Fibroblast of pulmonary artery (primary cell): Measurements from ENCODE around the gene RGS3.

Source experiments
- DNase-seq: peaks from one replicate; pipeline ENCODE4 v3.0.0-alpha.2; 2010; ENCODE audit warnings: low read depth
- H3K4me3 ChIP-seq: replicated peaks from 2 replicates; pipeline ENCODE4 v1.5.1; 2011; ENCODE audit warnings: low read depth, mild to moderate bottlenecking, control low read depth, low read length, moderate library complexity
- TF ChIP-seq, protein P1 (sequence below): IDR thresholded peaks from 2 replicates; pipeline ENCODE4 v1.5.1; 2011; ENCODE audit warnings: mild to moderate bottlenecking, control low read depth, low read length, inconsistent platforms; ENCODE audit errors: missing control alignments

Gene RGS3

DNA sequence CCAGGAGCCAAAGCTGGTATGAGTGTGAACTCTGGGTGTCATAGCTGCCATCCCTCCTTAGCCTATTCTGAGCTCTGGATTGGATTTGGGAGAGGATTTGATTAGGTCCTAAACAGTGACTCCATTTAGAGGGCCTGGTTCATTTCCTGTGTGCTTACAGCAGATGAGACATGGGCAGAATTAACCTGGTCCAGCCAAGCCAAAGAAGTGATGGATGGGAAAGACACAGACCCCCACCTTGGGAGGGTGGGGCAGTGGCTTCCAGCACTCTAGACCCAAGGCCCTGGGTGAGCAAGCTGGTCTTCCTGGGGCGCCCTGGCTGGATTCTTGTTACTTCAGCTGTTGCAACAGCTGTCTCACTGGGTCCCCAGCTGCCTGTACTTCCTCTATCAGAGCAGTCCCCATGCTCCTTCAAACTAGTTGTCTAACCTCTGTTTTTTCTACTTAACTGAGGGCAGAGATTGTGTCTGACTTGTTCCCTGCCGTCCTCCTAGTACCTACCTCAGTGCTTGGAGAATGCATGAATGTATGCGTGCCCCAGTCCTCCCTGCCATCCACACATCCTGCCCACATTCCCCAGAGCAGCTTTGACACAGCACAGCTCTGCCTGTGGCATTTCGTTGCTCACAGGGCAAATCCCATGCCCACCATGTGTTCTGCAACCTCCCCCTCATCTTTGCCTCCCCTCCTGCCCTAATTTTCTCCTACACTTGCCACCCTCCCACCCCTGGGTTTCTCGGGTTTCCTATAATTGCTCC is 115.9 kb downstream of the RGS3 start:
- TF ChIP-seq, protein P1, sequence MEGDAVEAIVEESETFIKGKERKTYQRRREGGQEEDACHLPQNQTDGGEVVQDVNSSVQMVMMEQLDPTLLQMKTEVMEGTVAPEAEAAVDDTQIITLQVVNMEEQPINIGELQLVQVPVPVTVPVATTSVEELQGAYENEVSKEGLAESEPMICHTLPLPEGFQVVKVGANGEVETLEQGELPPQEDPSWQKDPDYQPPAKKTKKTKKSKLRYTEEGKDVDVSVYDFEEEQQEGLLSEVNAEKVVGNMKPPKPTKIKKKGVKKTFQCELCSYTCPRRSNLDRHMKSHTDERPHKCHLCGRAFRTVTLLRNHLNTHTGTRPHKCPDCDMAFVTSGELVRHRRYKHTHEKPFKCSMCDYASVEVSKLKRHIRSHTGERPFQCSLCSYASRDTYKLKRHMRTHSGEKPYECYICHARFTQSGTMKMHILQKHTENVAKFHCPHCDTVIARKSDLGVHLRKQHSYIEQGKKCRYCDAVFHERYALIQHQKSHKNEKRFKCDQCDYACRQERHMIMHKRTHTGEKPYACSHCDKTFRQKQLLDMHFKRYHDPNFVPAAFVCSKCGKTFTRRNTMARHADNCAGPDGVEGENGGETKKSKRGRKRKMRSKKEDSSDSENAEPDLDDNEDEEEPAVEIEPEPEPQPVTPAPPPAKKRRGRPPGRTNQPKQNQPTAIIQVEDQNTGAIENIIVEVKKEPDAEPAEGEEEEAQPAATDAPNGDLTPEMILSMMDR, result no peak
- no peak for DNase-seq
- H3K4me3 ChIP-seq, result no peak overlapping the region

DNA sequence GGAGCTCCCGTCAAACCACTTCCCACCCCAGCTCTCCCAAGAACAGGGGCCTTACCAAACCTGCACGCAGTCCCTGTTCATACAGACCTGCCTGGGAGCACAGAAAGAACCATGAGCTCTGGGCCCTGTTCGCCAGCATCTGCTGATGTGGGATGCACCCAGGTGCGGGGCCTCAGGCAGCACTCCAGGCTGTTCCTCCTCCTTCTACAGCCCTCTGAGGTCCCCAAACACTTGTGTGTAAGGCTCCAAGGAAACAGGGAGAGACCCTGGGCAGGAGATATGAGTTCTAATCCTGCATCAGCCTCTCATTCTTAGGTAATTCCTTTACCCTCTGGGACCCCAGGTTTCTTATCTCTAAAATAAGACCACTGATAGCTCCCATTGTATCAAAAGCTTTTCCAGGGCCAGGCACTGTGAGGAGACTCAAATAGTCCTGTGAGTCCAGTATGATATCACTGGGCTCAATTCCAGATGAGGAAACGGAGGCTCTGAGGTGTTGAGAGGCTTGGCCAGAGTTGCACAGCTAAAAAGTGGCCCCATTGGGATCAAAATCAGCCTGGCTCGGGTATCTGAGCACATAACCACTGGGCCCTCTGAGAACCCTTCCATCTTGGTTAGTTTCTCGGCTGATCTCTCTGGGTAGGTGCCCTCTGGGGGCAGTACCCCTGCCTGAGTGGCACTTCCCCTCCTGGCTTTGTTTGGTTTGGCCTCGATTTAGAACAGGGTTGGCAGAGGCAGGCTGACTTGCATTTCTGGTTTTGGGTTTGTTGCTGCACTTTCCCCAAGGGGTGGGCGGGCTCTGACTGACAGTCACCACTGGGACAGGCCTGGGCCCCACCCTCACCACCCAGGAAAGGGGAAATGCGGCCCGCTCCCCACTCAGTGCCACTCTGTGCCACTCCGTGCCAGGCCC is 116.8 kb downstream of the RGS3 start:
- peak; percentile 58 for DNase-seq
- no peak overlapping the region for H3K4me3 ChIP-seq
- TF ChIP-seq, protein P1, result no peak

DNA sequence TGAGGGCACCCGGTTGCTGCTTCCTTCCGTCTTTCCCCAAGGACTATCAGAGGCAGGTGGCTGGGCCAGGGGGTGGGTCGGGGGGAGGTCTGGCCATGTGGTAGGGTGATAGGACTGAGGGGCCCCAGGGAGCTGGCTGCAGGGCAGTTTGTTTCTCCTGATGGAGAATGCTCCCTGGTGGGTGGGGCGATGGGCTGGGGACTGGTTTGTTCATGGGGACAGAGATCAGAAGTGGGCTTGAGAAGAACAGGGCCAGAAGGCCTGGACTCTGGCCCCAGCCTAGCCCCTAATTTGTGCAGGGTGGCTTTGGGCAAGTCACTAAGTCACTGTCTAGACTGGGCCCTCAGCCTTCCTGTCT is 117.4 kb downstream of the RGS3 start:
- DNase-seq, result no peak
- H3K4me3 ChIP-seq, result no peak overlapping the region
- TF ChIP-seq, protein P1, result no peak

DNA sequence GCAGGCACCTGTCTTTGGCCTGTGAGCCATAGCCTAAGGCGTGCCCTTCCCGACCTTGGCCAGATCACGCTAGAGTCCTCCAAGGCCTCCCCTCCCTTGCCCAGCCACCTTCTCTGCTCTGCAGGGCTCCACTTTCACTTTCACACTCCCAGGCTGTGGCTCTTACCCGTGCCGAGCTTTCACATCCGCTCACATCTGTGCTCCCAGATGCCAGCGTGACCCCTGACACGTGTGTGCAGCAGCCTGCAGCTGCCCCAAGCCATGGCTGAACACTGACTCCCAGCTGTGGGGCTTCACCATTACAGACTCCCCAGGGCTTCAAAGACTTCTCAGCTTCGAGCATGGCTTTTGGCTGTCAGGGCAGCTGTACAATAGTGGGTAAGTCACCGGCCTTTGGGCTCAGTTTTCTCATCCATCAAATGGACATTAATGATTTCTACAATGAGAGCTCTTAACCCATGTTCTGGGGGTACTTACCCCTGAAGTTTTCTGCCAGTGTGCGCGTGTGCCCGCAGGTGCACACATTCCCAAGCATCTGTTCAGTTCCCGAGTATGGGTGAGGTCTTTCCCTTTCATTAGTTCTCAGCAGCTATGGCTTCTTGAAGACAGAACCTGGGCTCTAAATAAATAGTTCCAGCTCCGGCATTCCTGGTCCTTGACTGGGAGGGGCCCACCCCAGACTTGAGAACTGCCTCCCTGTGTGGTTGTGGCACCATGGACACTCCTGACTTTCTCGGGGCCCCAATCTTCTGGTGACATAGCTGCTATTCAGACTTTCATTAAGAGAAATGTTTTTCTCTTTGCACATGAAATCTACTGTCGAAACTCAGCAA is 118.6 kb downstream of the RGS3 start:
- TF ChIP-seq, protein P1, result no peak
- no peak overlapping the region for H3K4me3 ChIP-seq
- DNase-seq, result peak; percentile 18

DNA sequence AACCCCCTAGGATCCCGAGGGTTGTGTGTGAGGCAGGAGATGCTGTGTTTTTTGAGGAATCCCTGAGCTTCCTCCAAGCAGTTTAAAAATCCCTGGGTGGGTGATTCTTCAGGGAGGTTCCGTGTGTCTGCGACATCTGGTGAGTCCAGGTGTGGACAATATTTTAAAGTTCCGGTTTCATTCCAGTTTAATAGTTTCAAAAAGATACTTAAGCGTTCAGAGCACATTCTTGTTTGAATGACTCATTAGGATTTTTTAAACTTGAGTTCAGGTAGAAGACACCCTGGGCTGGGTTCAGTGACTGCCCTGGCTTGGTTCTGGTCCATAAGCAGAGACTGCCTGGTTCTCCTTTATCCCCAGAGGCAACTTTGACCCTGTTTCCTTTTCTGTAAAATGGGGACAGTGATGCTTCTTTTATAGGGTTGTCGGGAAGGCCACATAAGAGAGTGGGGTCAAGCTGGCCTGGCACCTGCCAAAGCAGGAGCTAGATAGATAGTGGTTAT is 119.2 kb downstream of the RGS3 start:
- TF ChIP-seq, protein P1, result no peak
- DNase-seq, result no peak
- no peak overlapping the region for H3K4me3 ChIP-seq
